NCI-H82 treated with DMSO at 0.1 percent for 48 hours (cell line): ENCODE results near the gene CCDC152.
"Not testable (repeated sequence)": the region's sequence is repeated elsewhere in the genome, so short reads cannot be mapped to it uniquely, and the experiment has no call there.

Experiments used
- DNase-seq: peaks from one replicate; lab custom pipeline; 2025; ENCODE audit not compliant: unreplicated experiment; lab: John Stamatoyannopoulos, UW

The CCDC152 gene

DNA sequence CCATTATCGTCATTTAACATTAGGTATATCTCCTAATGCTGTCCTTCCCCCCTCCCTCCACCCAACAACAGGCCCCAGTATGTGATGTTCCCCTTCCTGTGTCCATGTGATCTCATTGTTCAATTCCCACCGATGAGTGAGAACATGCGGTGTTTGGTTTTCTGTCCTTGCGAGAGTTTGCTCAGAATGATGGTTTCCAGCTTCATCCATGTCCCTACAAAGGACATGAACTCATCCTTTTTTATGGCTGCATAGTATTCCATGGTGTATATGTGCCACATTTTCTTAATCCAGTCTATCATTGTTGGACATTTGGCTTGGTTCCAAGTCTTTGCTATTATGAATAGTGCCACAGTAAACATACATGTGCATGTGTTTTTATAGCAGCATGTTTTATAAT, 87.8 kb downstream of the CCDC152 start:
- DNase-seq, result not testable (repeated sequence)

DNA sequence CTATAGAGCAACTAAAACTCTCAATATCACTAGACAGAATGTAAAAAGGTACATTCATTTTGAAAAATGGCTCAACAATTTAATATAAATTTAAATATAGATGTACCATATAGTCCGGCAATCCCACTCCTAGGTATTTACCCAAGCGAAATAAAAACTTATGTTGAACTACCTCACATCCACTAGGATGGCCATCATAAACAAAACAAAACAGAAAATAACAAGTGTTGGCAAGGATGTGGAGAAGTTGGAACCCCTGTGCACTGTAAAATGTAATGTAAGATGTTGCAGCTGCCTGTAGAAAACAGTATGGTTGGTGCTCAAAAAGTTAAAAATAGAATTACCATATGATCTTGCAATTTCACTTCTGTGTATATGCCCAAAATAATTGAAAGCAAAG, 91.9 kb downstream of the CCDC152 start:
- DNase-seq, result no peak

DNA sequence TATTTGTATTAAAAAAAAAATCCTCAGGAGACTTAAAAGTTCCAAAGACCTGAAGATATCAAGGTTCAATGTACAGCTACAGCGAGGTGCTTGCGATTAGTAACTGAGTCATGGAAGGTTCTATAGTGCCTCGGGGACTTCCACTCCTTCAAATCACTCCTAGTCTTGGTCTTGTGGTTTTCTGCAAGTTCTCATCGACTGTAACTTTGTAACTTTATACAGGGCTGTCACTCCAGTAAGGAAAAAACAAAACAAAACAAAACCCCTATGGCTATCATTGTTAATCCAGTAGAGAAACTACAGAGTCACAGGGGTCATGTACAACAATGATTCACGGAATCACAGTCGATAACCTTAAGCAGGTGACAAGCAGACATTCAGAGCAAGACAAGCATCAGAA, 94.9 kb downstream of the CCDC152 start:
- no peak for DNase-seq
